Loucy (cell line): Measurements from ENCODE around the gene CAV3.

ENCODE experiments used
- H2AFZ ChIP-seq: fragments of 200-600 bp; sonication (generic); 2 replicates; pipeline ENCODE4 v1.6.0; 2016; ENCODE audit warnings: antibody characterized with exemption, mild to moderate bottlenecking, low read length, moderate library complexity
- H3F3A ChIP-seq: fragments of 200-600 bp; 2 replicates; pipeline ENCODE4 v1.6.0; 2016; ENCODE audit warnings: antibody characterized with exemption, low read depth, mild to moderate bottlenecking
- H3K27me3 ChIP-seq: fragments of 200-600 bp; sonication (generic); 2 replicates; pipeline ENCODE4 v1.6.1; 2014; ENCODE audit warnings: low read length, mild to moderate bottlenecking; ENCODE audit not compliant: insufficient read depth, poor library complexity, severe bottlenecking
- H3K36me3 ChIP-seq: fragments of 200-600 bp; sonication (generic); 2 replicates; pipeline ENCODE4 v1.6.1; 2016; ENCODE audit warnings: low read length; ENCODE audit not compliant: insufficient read depth
- H3K4me1 ChIP-seq: fragments of 200-600 bp; sonication (generic); 2 replicates; pipeline ENCODE4 v1.5.1; 2014; ENCODE audit warnings: low read length, mild to moderate bottlenecking; ENCODE audit not compliant: insufficient read depth, poor library complexity, severe bottlenecking
- H3K4me2 ChIP-seq: fragments of 200-600 bp; sonication (generic); 2 replicates; pipeline ENCODE4 v1.6.0; 2014; ENCODE audit warnings: antibody characterized with exemption, low read length, low read depth, mild to moderate bottlenecking; ENCODE audit not compliant: poor library complexity, severe bottlenecking
- H3K4me3 ChIP-seq: fragments of 200-600 bp; sonication (generic); 2 replicates; pipeline ENCODE4 v1.5.1; 2014; ENCODE audit warnings: low read length, mild to moderate bottlenecking, mixed read lengths; ENCODE audit not compliant: poor library complexity, severe bottlenecking
- H3K79me2 ChIP-seq: fragments of 200-600 bp; sonication (generic); 2 replicates; pipeline ENCODE4 v1.6.1; 2014; ENCODE audit warnings: low read length; ENCODE audit not compliant: insufficient read depth
- H3K9ac ChIP-seq: fragments of 200-600 bp; sonication (generic); 2 replicates; pipeline ENCODE4 v1.6.0; 2014; ENCODE audit warnings: mild to moderate bottlenecking, low read depth, low read length, moderate library complexity; ENCODE audit not compliant: poor library complexity, severe bottlenecking
- H3K9me2 ChIP-seq: fragments of 200-600 bp; sonication (generic); replicated peaks from 2 replicates; pipeline ENCODE4 v1.6.1; 2016; ENCODE audit warnings: low read depth, low read length, mixed read lengths
- H3K9me3 ChIP-seq: fragments of 200-600 bp; sonication (generic); 2 replicates; pipeline ENCODE4 v1.6.1; 2014; ENCODE audit warnings: mild to moderate bottlenecking, antibody characterized with exemption, low read length, low read depth; ENCODE audit not compliant: insufficient read depth
- H4K20me1 ChIP-seq: fragments of 200-600 bp; sonication (generic); 2 replicates; pipeline ENCODE4 v1.6.0; 2014; ENCODE audit warnings: antibody characterized with exemption, low read length, mild to moderate bottlenecking; ENCODE audit not compliant: insufficient read depth, poor library complexity, severe bottlenecking
- CTCF ChIP-seq: fragments of 200-600 bp; sonication (generic); conservative IDR thresholded peaks from 2 replicates; pipeline ENCODE4 v1.5.1; 2014; ENCODE audit warnings: mild to moderate bottlenecking, antibody characterized with exemption, low read length
- EZH2phosphoT487 ChIP-seq: fragments of 200-600 bp; IDR thresholded peaks from 2 replicates; pipeline ENCODE4 v1.6.1; 2018; ENCODE audit warnings: antibody characterized with exemption, mild to moderate bottlenecking, moderate library complexity, borderline replicate concordance

CAV3 gene

GRCh38 chr3:8705575-8705974 lies 28.0 kb upstream of the CAV3 start:
- H3K27me3 ChIP-seq: no peaks in the 10 kb centered on the region

GRCh38 chr3:8709287-8709686 lies 24.3 kb upstream of the CAV3 start:
- Histone ChIP-seq H3K9ac (no peak overlapping the region), H3K4me1 (no peaks in the 10 kb centered on the region), H3K27me3 (no peaks in the 10 kb centered on the region), H3K9me3 (no peaks in the 10 kb centered on the region), H3F3A (no peaks in the 10 kb centered on the region), H3K4me2 (no peak overlapping the region), H2AFZ (no peak overlapping the region), H3K4me3 (no peak overlapping the region), H3K9me2 (no peaks in the 10 kb centered on the region), H3K79me2 (no peaks in the 10 kb centered on the region), H4K20me1 (no peaks in the 10 kb centered on the region), H3K36me3 (no peaks in the 10 kb centered on the region)
- no peak for TF ChIP-seq CTCF
- TF ChIP-seq EZH2phosphoT487: no peak

More at GRCh38 chr3:8705575-8705974, 28.0 kb upstream of the CAV3 start:
- TF ChIP-seq CTCF (no peak), EZH2phosphoT487 (no peak)
- H3K36me3 ChIP-seq: no peaks in the 10 kb centered on the region
- no peaks in the 10 kb centered on the region for H3K79me2 ChIP-seq
- no peaks in the 10 kb centered on the region for H3K9me3 ChIP-seq
- H3K4me2 ChIP-seq: no peak overlapping the region
- no peaks in the 10 kb centered on the region for H3K4me1 ChIP-seq
- no peaks in the 10 kb centered on the region for H3F3A ChIP-seq
- no peak overlapping the region for H2AFZ ChIP-seq
- no peak overlapping the region for H3K9ac ChIP-seq
- no peaks in the 10 kb centered on the region for H3K9me2 ChIP-seq
- no peak overlapping the region for H3K4me3 ChIP-seq
- no peaks in the 10 kb centered on the region for H4K20me1 ChIP-seq

- Histone ChIP-seq H3K4me3 (no peak overlapping the region), H3K9me2 (no peaks in the 10 kb centered on the region), H3K9me3 (no peaks in the 10 kb centered on the region), H3F3A (no peaks in the 10 kb centered on the region), H2AFZ (no peak overlapping the region), H3K79me2 (no peaks in the 10 kb centered on the region), H3K4me1 (no peaks in the 10 kb centered on the region), H3K9ac (no peak overlapping the region), H4K20me1 (no peaks in the 10 kb centered on the region), H3K27me3 (no peaks in the 10 kb centered on the region), H3K4me2 (no peak overlapping the region), H3K36me3 (no peaks in the 10 kb centered on the region)
- TF ChIP-seq CTCF (no peak), EZH2phosphoT487 (no peak)
Measured at GRCh38 chr3:8709801-8710507, 23.6 kb upstream of the CAV3 start.
